Effector memory CD8-positive, alpha-beta T cell (primary cell): ENCODE measurements around the gene BARX1.

ENCODE experiments used
- ATAC-seq: fragments of 150-1000 bp; cut with Tn5 transposase; replicated peaks from 2 replicates; pipeline ENCODE4 v1.10.0; 2021; ENCODE audit warnings: mild to moderate bottlenecking, moderate library complexity
- DNase-seq, 3 experiments: peaks; one replicate each; pipeline ENCODE4 v3.0.0; 2021
- H3K27ac Mint-ChIP-seq, 2 donors: one replicate each; pipeline ENCODE4 v1.8.0; 2022; ENCODE audit warnings: mild to moderate bottlenecking in 2 of 2, mixed read lengths in 2 of 2, moderate library complexity in 2 of 2
- H3K27me3 Mint-ChIP-seq, 2 donors: one replicate each; pipeline ENCODE4 v1.8.0; 2022; ENCODE audit warnings: mixed read lengths in 2 of 2
- H3K36me3 Mint-ChIP-seq: one replicate; pipeline ENCODE4 v1.8.0; 2022; ENCODE audit warnings: mild to moderate bottlenecking, moderate library complexity, mixed read lengths; ENCODE audit not compliant: insufficient read depth
- H3K4me1 Mint-ChIP-seq, 2 donors: one replicate each; pipeline ENCODE4 v1.8.0; 2022; ENCODE audit warnings: low read depth in 2 of 2, mixed read lengths in 2 of 2
- H3K4me3 Mint-ChIP-seq, 2 donors: one replicate each; pipeline ENCODE4 v1.8.0; 2022; ENCODE audit warnings: mild to moderate bottlenecking in 2 of 2, mixed read lengths in 2 of 2, moderate library complexity in 2 of 2
- H3K9me3 Mint-ChIP-seq, 2 donors: one replicate each; pipeline ENCODE4 v1.8.0; 2022; ENCODE audit warnings: mixed read lengths in 2 of 2
- total RNA-seq, 9 experiments: gene quantifications; one replicate each; lab custom pipeline; 2026; lab: John Stamatoyannopoulos, UW

BARX1 gene, protein sequence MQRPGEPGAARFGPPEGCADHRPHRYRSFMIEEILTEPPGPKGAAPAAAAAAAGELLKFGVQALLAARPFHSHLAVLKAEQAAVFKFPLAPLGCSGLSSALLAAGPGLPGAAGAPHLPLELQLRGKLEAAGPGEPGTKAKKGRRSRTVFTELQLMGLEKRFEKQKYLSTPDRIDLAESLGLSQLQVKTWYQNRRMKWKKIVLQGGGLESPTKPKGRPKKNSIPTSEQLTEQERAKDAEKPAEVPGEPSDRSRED
- 0 to 0.13 (median 0) reads per million in 9 experiments for total RNA-seq

DNA sequence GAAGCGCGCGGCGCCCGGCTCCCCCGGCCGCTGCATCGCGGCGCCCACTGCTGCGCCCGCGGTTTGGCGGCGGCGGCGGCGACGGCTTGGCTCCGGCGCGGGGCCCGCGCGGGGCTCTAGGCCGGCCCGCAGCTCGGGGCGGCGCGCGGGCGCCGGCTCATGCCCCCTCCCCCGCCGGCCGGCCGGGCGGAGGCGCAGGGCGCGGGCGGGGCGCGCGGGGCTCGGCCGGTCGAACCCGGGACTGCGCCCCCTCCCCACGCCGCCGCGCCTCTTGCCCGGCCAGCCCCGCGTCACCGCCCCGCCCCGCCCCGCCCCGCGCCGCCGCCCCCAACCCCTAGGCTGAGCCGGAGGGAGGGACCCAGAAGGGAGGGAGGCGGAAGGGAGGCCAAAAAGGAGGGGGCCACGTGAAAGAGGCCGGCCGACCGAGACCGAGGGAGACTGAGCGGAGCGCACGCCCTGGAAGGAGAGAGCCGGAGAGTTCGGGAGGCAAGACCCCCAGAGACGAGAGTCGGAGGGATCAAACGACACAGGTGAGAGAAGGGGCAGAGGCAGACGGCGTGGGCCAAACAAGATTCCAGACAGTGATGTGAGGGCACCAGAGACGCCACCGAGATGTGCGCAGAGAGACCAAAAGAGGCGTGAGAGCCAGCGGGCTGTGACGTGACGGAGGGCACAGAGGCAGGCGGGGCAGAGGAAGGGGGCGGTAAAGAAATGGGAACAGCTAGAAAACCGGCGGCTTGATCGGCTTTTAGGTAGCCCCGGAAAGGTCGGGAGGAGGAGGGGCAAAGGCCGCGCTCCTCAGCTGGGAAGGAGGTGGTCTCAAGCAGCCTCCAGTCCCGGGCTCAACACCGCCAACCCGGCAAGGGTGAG lies at the start of gene BARX1:
Gene BARX1, minus strand, starts transcription at position 245 of the 870 bp plus-strand sequence. Its CDS starts 209 bp downstream, at position 36.
- Mint-ChIP-seq H3K27me3 (peaks cover 74 to 94% of the 10 kb centered on the region in 2 donors), H3K27ac (no peak within 1 kb of the TSS), H3K9me3 (no peaks in the 10 kb centered on the region), H3K4me3 (peak within 1 kb of the TSS; percentile 35 to 85), H3K4me1 (peaks cover 27 to 46% of the 10 kb centered on the region in 2 donors), H3K36me3 (no peaks in the 10 kb centered on the region)
- no peak for DNase-seq
- peak; percentile 54 for ATAC-seq

DNA sequence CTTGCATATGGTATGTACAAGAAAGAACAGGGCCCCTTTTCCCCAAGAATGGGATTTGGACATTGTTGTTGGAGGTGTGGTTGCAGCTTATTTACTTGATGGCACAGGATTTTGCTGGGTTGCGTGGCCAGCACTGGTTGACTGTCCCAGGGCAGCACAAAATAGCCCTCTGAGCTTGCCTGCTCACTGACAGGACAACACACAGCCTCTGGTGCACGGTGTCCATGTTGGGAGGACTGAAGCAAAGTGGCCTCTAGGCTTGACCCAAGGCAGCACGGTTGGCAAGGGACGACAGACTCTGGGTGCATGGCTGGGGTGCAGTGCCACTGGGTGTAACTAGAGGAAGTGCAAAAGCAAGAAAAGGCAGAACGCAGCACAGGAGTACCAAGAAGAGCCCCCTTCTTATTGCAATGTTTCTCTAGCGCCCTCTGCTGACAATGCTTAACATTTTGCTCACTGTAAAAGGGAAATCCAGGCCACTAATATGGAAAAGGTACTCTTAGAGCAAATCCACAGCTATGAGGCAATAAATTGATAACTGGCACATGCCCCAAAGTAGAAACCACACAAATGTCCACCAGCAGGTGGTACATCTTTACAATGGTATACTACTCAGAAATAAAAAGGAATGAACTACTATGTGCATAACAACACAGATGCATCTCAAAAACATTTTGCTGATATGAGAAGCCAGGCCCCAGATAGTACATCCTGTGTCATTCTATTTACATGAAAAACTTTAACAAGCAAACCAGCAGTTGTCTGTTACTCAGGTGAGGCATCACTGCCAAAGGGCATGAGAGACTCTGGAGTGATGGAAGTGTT lies 47.4 kb upstream of the BARX1 start:
- ATAC-seq (no peak), DNase-seq (no peak)
- Mint-ChIP-seq H3K4me1 (no peaks in the 10 kb centered on the region), H3K4me3 (no peak overlapping the region), H3K36me3 (no peaks in the 10 kb centered on the region), H3K9me3 (no peaks in the 10 kb centered on the region), H3K27ac (no peak overlapping the region), H3K27me3 (peaks cover 38 to 60% of the 10 kb centered on the region in 2 donors)

DNA sequence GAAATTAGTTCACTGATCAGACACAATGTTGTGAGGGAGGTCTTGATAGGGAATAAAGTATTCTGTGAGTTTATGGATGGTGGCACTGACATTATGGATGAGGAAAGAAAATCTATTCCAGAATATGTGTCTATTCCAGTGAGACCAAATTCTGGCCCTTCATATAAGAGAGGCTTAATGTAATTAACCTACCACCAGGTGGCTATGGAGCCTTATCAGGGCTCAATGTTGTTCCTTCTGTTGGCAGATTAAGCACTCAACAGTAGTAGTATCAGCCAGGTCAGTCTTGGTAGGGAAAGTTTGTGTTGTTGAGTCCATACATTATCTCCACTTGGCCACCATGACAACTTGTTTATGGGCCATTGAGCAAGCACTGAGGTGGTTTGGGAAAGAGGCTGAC lies 41.7 kb upstream of the BARX1 start:
- DNase-seq, result no peak
- H3K36me3 Mint-ChIP-seq, result no peaks in the 10 kb centered on the region
- H3K27ac Mint-ChIP-seq, result no peak overlapping the region
- H3K4me1 Mint-ChIP-seq, result no peaks in the 10 kb centered on the region
- no peaks in the 10 kb centered on the region for H3K9me3 Mint-ChIP-seq
- no peak overlapping the region for H3K4me3 Mint-ChIP-seq
- peaks cover 33 to 60% of the 10 kb centered on the region in 2 donors for H3K27me3 Mint-ChIP-seq
- ATAC-seq, result no peak

DNA sequence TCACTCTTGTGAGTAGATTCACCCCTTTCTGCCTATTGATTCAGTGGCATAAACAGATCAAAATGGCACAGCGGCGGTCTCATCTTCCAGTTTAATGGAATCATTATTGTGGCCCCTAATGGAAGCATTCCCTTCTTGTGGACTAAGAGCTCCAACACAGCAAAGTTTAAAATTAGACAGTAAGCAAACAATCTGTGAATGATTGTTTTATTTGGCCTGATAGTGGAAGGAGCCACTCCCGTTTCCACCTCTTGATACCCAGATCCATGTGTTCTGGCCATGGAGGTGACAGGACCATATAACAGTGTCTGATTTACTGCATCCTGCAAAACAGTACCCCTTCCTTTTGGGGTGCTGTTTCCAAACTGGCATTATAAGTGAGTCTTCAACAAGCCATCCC lies 41.2 kb upstream of the BARX1 start:
- ATAC-seq, result no peak
- H3K4me1 Mint-ChIP-seq, result no peaks in the 10 kb centered on the region
- no peaks in the 10 kb centered on the region for H3K36me3 Mint-ChIP-seq
- no peak overlapping the region for H3K27ac Mint-ChIP-seq
- no peak for DNase-seq
- H3K27me3 Mint-ChIP-seq, result peaks cover 35 to 65% of the 10 kb centered on the region in 2 donors
- no peaks in the 10 kb centered on the region for H3K9me3 Mint-ChIP-seq
- H3K4me3 Mint-ChIP-seq, result no peak overlapping the region

DNA sequence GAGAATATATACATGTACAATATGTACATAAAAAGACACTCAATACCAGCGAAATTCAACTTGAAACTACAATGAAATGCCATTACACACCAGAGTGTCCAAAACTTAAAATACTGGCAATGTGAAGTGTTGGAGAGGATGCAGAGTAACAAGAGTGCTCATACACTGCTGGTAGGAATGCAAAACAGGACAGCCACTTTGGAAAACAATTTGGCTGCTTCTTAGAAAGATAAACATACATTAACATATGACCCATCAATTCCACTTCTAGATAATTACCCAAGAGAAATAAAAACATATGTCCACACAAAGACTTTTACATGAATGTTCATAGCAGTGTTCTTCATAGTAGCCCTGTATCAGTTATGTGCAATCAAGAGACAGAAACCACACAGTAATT lies 39.4 kb upstream of the BARX1 start:
- ATAC-seq (no peak), DNase-seq (no peak)
- no peak overlapping the region for H3K4me3 Mint-ChIP-seq
- H3K36me3 Mint-ChIP-seq, result no peaks in the 10 kb centered on the region
- H3K9me3 Mint-ChIP-seq, result peaks cover 3 to 5% of the 10 kb centered on the region in 2 donors
- no peak overlapping the region for H3K27ac Mint-ChIP-seq
- H3K27me3 Mint-ChIP-seq, result peaks cover 46 to 61% of the 10 kb centered on the region in 2 donors
- no peaks in the 10 kb centered on the region for H3K4me1 Mint-ChIP-seq

DNA sequence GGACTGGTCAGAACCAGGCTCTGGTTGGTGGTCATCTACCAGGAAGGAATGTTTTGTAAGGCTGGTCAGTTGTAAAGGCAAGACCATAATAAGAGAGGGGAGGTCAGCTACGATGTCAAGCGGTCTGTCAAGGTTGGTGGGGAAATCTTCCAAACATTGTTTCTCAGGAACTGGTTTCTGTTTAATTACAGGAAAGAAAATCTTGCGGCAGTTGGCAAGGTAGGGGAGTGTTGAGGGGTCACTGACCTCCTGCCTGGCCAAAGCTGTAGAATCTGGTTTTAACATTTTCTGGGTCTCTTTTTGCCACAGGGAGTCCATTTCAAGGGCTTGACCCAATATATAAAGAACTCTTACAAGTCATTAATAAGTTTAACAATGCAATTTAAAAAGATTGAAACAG lies 39.0 kb upstream of the BARX1 start:
- Mint-ChIP-seq H3K4me1 (no peaks in the 10 kb centered on the region), H3K36me3 (no peaks in the 10 kb centered on the region), H3K9me3 (peaks cover 3 to 5% of the 10 kb centered on the region in 2 donors), H3K4me3 (no peak overlapping the region), H3K27me3 (peaks cover 46 to 61% of the 10 kb centered on the region in 2 donors), H3K27ac (no peak overlapping the region)
- ATAC-seq, result no peak
- no peak for DNase-seq

DNA sequence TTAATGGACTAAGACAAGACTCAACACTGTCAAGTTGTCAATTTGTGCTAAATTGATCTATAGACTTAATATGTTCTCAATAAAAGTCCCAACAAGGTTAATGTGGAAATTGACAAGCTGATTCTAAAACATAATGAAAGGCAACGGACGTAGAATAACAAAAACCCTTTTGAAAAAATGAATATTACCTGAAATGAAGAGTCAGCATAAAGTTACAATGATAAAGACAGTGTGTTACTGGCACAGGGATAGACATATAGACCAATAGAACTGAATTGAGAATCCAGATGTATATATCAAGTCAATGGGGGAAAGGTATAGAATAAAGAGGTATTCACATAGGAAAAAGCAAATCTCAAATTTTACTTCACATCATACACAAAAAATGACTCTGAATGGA lies 37.7 kb upstream of the BARX1 start:
- DNase-seq (no peak), ATAC-seq (no peak)
- H3K36me3 Mint-ChIP-seq, result no peaks in the 10 kb centered on the region
- no peak overlapping the region for H3K27ac Mint-ChIP-seq
- peaks cover 44 to 57% of the 10 kb centered on the region in 2 donors for H3K27me3 Mint-ChIP-seq
- no peaks in the 10 kb centered on the region for H3K4me1 Mint-ChIP-seq
- peaks cover 3 to 5% of the 10 kb centered on the region in 2 donors for H3K9me3 Mint-ChIP-seq
- no peak overlapping the region for H3K4me3 Mint-ChIP-seq

DNA sequence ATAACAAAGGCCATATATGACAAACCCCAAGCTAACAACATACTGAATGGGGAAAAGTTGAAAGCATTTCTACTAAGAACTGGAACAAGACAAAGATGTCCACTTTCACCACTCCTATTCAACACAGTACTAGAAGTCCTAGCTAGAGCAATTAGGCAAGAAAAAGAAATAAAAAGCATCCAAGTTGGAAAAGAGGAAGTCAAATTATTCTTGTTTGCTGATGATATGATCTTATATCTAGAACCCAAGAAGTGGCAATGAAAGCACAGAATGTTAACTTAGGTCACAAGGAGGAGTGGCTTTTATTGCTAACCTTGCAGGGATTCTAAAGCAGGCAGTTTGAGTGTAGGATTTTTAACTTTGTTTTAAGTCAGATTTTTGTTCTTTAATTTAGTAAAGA lies 35.3 kb upstream of the BARX1 start:
- Mint-ChIP-seq H3K4me3 (no peak overlapping the region), H3K36me3 (no peaks in the 10 kb centered on the region), H3K4me1 (no peaks in the 10 kb centered on the region), H3K9me3 (peaks cover 8 to 21% of the 10 kb centered on the region in 2 donors), H3K27ac (no peak overlapping the region), H3K27me3 (peaks cover 57 to 58% of the 10 kb centered on the region in 2 donors)
- DNase-seq (no peak), ATAC-seq (no peak)

DNA sequence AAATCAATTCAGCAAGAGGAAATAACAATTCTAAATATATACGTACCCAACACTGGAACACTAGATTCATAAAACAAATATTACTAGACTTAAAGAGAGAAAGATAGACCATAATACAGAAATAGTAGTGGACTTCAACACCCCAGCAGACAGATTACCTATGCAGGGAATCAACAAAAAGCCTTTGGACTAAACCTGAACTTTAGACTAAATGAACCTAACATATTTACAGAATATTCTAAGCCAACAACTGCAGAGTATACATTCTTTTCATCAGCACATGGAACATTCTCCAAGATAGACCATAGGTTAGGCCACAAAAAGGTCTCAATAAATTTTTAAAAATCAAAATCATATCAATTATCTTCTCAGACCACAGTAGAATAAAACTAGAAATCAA lies 32.9 kb upstream of the BARX1 start:
- Mint-ChIP-seq H3K27me3 (peaks cover 39 to 51% of the 10 kb centered on the region in 2 donors), H3K9me3 (peaks cover 8 to 21% of the 10 kb centered on the region in 2 donors), H3K4me1 (no peaks in the 10 kb centered on the region), H3K36me3 (no peaks in the 10 kb centered on the region), H3K27ac (no peak overlapping the region), H3K4me3 (no peak overlapping the region)
- no peak for ATAC-seq
- no peak for DNase-seq

DNA sequence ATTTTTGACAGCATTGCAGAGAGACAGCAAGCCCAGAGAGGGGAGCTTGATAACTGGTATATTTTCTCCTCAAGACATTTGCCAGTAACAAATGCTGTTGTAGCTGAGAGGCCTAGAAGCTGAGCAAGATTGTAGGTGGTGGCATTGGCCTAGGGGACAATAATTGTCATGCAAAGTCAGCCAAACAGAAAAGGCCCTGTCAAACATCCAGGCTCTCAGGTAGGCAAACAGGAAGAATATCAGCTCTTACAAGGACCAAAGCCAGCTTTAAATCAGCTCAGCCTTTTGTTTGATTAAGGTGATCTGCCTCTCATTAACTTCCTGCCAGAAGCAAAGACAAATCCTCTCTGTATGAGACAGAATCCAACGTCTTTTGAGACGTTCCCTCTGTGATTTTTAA lies 29.7 kb upstream of the BARX1 start:
- ATAC-seq (no peak), DNase-seq (no peak)
- Mint-ChIP-seq H3K4me1 (no peaks in the 10 kb centered on the region), H3K27me3 (peaks cover 46 to 48% of the 10 kb centered on the region in 2 donors), H3K27ac (no peak overlapping the region), H3K36me3 (no peaks in the 10 kb centered on the region), H3K4me3 (no peak overlapping the region), H3K9me3 (peaks cover 5 to 16% of the 10 kb centered on the region in 2 donors)

DNA sequence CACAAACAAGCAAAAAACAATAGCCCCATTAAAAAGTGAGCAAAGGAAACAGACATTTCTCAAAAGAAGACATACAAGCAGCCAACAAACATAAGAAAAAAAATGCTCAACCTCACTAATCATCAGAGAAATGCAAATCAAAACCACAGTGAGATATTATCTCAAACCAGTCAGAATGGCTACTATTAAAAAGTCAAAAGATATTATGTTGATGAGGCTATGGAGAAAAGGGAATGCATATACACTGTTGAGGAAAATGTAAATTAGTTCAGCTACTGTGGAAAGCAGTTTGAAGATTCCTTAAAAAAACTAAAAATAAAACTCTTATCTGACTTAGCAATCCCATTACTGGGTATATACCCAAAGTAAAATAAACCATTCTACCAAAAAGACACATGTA lies 28.7 kb upstream of the BARX1 start:
- Mint-ChIP-seq H3K9me3 (peaks cover 5 to 16% of the 10 kb centered on the region in 2 donors), H3K27ac (peak overlapping the region in 1 of 2 donors; percentile 58), H3K4me3 (no peak overlapping the region), H3K4me1 (no peaks in the 10 kb centered on the region), H3K27me3 (peaks cover 52 to 57% of the 10 kb centered on the region in 2 donors), H3K36me3 (no peaks in the 10 kb centered on the region)
- no peak for ATAC-seq
- DNase-seq, result no peak

DNA sequence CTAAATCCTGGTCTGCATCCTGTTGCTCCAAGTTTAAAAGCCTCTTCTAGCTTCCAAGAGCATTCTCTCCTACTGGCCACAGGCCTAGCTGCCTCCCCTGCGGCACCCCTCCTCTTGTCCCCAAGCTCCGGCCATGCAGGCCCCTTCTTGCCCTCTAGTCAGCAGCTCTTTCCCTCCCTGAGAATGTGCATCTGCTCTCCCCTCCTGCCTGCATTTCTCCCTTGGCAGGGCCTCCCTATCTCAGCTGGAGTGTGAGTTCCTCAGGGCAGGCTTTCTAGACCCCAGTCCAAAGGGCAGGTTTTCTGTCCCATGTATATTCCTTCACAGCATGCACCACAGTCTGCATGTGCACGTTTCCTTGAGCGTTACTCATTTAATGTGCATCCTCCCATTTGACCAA lies 24.6 kb upstream of the BARX1 start:
- H3K36me3 Mint-ChIP-seq, result no peaks in the 10 kb centered on the region
- DNase-seq, result no peak
- no peaks in the 10 kb centered on the region for H3K9me3 Mint-ChIP-seq
- no peak overlapping the region for H3K27ac Mint-ChIP-seq
- H3K27me3 Mint-ChIP-seq, result peaks cover 37 to 67% of the 10 kb centered on the region in 2 donors
- no peak overlapping the region for H3K4me3 Mint-ChIP-seq
- no peaks in the 10 kb centered on the region for H3K4me1 Mint-ChIP-seq
- no peak for ATAC-seq

DNA sequence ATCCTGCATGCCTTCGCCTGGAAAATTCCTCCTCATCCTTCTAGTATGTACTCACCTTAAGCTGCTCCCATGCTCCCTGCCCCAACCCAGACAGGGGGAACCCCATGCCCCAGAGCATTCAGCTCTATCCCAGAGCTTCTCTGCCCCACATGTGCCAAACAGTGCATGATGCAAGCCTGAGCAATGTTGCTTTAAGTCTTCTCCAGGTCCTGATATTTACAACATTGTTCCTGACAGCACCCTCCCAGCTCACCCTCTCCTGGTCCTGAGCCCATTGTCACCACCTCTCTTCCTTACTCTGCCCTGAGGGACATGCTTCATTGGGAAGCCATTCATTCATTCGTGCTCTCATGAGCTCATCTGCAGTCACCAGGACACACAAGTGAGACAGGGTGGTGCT lies 23.4 kb upstream of the BARX1 start:
- DNase-seq (no peak), ATAC-seq (no peak)
- Mint-ChIP-seq H3K4me3 (no peak overlapping the region), H3K27ac (no peak overlapping the region), H3K27me3 (peaks cover 29 to 67% of the 10 kb centered on the region in 2 donors), H3K9me3 (no peaks in the 10 kb centered on the region), H3K4me1 (no peaks in the 10 kb centered on the region), H3K36me3 (no peaks in the 10 kb centered on the region)
